Lung (tissue), 12 donors: ENCODE measurements around the gene MYOM1. TPM values are rescaled to one million over a fixed set of nuclear protein-coding genes. Genes with fewer than 3 reads are reported as not detected.
"Not testable (repeated sequence)": the region's sequence is repeated elsewhere in the genome, so short reads cannot be mapped to it uniquely, and the experiment has no call there.

Experiments
- ATAC-seq: fragments of 200-7000 bp; cut with Tn5 transposase; one replicate; pipeline ENCODE4 v1.9.1; 2020; ENCODE audit warnings: moderate number of reproducible peaks; ENCODE audit not compliant: insufficient read depth, low FRiP score
- DNase-seq, 3 donors: peaks; one replicate each; pipeline ENCODE4 v3.0.0-alpha.2; 2013 to 2017
- H3K27ac ChIP-seq, 2 donors: one replicate each; pipeline ENCODE4 v1.5.1; 2013; ENCODE audit warnings: mild to moderate bottlenecking in 2 of 2, moderate library complexity in 2 of 2, control low read depth in 1 of 2, inconsistent platforms in 1 of 2, low read depth in 1 of 2, low read length in 1 of 2
- H3K27me3 ChIP-seq, 3 donors: one replicate each; pipeline ENCODE4 v1.5.1; 2013; ENCODE audit warnings: low read length in 2 of 3; ENCODE audit not compliant: control insufficient read depth in 3 of 3, insufficient read depth in 3 of 3
- H3K36me3 ChIP-seq, 4 donors: one replicate each; pipeline ENCODE4 v1.5.1; 2013; ENCODE audit warnings: low read length in 4 of 4, mild to moderate bottlenecking in 1 of 4, moderate library complexity in 1 of 4; ENCODE audit not compliant: control insufficient read depth in 4 of 4, insufficient read depth in 4 of 4
- H3K4me1 ChIP-seq, 5 donors: one replicate each; pipeline ENCODE4 v1.5.1; 2013; ENCODE audit warnings: low read length in 5 of 5, mild to moderate bottlenecking in 2 of 5, moderate library complexity in 1 of 5; ENCODE audit not compliant: control insufficient read depth in 5 of 5, insufficient read depth in 5 of 5
- H3K4me3 ChIP-seq: one replicate; pipeline ENCODE4 v1.5.1; 2013; ENCODE audit warnings: mild to moderate bottlenecking, control low read depth, moderate library complexity
- H3K9ac ChIP-seq, 2 donors: one replicate each; pipeline ENCODE4 v1.5.1; 2013; ENCODE audit warnings: low read length in 2 of 2, control low read depth in 1 of 2; ENCODE audit not compliant: insufficient read depth in 1 of 2
- H3K9me3 ChIP-seq, 4 donors: one replicate each; pipeline ENCODE4 v1.5.1; 2013; ENCODE audit warnings: low read length in 3 of 4, mild to moderate bottlenecking in 1 of 4, moderate library complexity in 1 of 4; ENCODE audit not compliant: control insufficient read depth in 4 of 4, insufficient read depth in 3 of 4
- WGBS, 2 donors: extraction: QIAGEN DNeasy Blood & Tissue Kit; methylation state at CpG; one replicate each; pipeline ENCODE4 v1.1.7; 2013; 5-methylcytosine and 5-hydroxymethylcytosine counted together
- polyA plus RNA-seq, 2 donors: library from polyadenylated mRNA; stranded (reverse); fragments of 200-250 nt; gene quantifications; one replicate each; pipeline ENCODE4 v1.2.1, GENCODE V29; 2013
- total RNA-seq, 2 donors: library from RNA; depleted of rRNA in 1 of 2; stranded (reverse); fragments of >200 nt in 1 of 2; gene quantifications; one replicate each; pipeline ENCODE4 v1.2.1, GENCODE V29; 2014 to 2021
- TF ChIP-seq, protein P1 (sequence below): IDR thresholded peaks from 2 replicates; pipeline ENCODE4 v1.5.1; 2012; ENCODE audit warnings: mild to moderate bottlenecking; ENCODE audit errors: control extremely low read depth, extremely low read depth
- donor health status: control.
- donor health status: control.
- donor health status: Bipolar disorder and iron deficiency.
- donor health status: healthy.
- donor health status: DM: yes; HTN: yes; CAD: no.

Gene MYOM1
- total and polyA plus RNA-seq, 4 donors, result 0.61 to 4.6 (median 1.3) TPM

DNA sequence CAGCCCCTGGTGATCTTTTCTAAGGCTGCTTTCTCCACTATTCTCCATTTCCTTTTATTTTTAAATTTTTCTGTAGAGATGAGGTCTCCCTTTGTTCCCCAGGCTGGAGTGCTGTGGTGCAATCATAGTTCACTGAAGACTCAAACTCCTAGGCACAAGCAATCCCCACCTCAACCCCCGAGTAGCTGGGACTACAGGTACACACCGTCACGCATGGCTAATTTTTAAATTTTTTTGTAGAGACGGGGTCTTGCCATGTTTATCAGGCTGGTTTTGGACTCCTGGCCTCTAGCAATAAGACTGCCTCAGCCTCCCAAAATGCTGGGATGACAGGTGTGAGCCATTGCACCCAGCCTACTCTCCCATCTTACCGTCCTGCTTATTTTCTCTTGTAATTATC lies 184.1 kb downstream of the MYOM1 start:
- TF ChIP-seq, protein P1, sequence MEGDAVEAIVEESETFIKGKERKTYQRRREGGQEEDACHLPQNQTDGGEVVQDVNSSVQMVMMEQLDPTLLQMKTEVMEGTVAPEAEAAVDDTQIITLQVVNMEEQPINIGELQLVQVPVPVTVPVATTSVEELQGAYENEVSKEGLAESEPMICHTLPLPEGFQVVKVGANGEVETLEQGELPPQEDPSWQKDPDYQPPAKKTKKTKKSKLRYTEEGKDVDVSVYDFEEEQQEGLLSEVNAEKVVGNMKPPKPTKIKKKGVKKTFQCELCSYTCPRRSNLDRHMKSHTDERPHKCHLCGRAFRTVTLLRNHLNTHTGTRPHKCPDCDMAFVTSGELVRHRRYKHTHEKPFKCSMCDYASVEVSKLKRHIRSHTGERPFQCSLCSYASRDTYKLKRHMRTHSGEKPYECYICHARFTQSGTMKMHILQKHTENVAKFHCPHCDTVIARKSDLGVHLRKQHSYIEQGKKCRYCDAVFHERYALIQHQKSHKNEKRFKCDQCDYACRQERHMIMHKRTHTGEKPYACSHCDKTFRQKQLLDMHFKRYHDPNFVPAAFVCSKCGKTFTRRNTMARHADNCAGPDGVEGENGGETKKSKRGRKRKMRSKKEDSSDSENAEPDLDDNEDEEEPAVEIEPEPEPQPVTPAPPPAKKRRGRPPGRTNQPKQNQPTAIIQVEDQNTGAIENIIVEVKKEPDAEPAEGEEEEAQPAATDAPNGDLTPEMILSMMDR, result no peak
- Histone ChIP-seq H3K4me1 (no peaks in the 10 kb centered on the region), H3K27me3 (no peaks in the 10 kb centered on the region), H3K27ac (no peak overlapping the region), H3K36me3 (no peaks in the 10 kb centered on the region), H3K4me3 (no peak overlapping the region), H3K9me3 (no peaks in the 10 kb centered on the region), H3K9ac (no peak overlapping the region)
- DNase-seq (no peak), ATAC-seq (no peak)
- WGBS, 2 donors, result 95 to 99% methylated on average over 5 of the region's 5 CpGs

DNA sequence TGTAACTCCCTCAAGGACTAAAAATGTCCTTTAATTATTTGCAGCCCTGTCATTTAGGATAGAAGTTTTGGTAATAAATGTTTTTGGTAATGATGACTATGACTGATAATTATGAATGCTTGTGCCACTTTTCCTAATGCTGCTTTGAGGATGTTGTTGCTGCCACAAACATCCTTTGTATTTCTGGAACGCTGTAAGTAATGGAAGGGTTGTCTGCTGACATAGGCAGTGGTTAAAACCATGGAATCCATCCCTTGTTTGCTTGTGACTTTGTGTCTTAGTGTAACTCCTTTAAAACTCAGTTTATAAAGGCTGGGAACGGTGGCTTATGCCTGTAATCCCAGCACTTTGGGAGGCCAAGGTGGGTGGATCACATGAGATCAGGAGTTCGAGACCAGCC lies 187.0 kb downstream of the MYOM1 start:
- Histone ChIP-seq H3K27me3 (no peaks in the 10 kb centered on the region), H3K36me3 (no peaks in the 10 kb centered on the region), H3K4me1 (peaks cover 0 to 10% (median 1%) of the 10 kb centered on the region in 5 donors), H3K4me3 (no peak overlapping the region), H3K9ac (no peak overlapping the region), H3K27ac (no peak overlapping the region), H3K9me3 (no peaks in the 10 kb centered on the region)
- 91 to 93% methylated on average over 3 of the region's 3 CpGs for WGBS, 2 donors
- no peak for ATAC-seq
- TF ChIP-seq, protein P1, result no peak
- DNase-seq, result no peak

DNA sequence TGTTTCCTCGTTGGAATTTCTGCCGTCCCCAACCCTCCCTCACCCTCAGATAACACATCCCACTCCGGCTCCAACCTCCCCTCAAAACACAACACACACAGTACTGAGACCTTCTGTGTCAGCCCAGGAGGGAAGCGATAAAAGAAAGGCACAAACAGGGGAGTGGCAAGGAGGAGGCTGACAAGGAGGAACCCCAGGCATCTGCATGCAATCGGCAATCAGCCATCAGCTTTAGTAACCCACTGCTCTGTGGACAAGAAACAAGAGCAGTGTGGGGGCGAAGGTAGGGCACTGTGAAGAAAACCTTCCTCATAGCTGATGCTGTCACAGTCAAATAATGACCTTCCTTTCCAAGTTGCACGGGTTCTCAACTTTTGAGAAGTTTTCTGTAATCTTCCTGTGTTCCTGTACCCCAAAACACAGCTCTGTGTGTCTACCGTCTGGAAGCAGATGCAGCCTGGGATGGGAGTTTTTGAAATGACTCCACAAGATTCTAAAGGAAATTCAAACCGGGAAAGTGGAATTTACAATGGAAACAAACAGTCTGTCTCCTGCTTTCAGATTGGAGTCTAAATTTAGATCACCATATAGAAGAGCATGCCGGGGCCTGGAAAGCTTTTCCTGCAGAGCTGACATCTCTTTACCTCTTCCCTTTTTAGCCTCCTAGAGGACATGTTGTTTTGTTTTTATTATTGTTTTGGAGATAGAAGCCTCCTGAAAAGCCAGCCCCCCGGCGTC lies 190.4 kb downstream of the MYOM1 start:
- peak overlapping the region in 1 of 2 donors; percentile 43 for H3K9ac ChIP-seq
- DNase-seq, result peak in 2 of 3 donors; percentile 59 to 76
- ATAC-seq, result no peak

DNA sequence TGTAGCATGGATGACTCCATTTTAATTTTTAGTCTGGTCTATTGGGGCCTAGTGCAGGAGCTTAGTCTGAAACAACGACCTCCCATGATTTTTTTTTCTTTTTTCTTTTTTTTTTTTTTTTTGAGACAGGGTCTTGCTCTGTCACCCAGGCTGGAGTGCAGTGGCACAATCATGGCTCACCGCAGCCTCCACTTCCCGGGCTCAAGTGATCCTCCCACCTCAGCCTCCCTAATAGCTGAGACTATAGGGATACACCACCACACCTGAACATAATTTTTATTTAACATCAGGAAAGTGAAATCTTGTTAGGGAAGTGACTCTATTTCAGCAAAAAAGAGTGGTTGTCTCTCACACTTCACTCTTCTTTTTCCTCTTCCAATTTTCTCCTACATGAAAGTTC lies 191.7 kb downstream of the MYOM1 start:
- ATAC-seq, H3K9me3 ChIP-seq, H3K27ac ChIP-seq, H3K27me3 ChIP-seq, DNase-seq, H3K9ac ChIP-seq, H3K4me3 ChIP-seq, H3K36me3 ChIP-seq: not testable (repeated sequence)
- 77 to 82% methylated on average over 3 of the region's 3 CpGs for WGBS, 2 donors
- peaks cover 0 to 14% (median 5%) of the 10 kb centered on the region in 5 donors for H3K4me1 ChIP-seq

More for the DNA sequence above, 190.4 kb downstream of the MYOM1 start:
- H3K27ac ChIP-seq, result peak overlapping the region in 1 of 2 donors; percentile 43
- no peak overlapping the region for H3K4me3 ChIP-seq
- H3K27me3 ChIP-seq, result no peaks in the 10 kb centered on the region
- WGBS, 2 donors, result 38 to 44% methylated on average over 12 of the region's 12 CpGs
- H3K36me3 ChIP-seq, result no peaks in the 10 kb centered on the region
- H3K4me1 ChIP-seq, result peaks cover 0 to 14% (median 5%) of the 10 kb centered on the region in 5 donors
- TF ChIP-seq, protein P1, result no peak
- H3K9me3 ChIP-seq, result no peaks in the 10 kb centered on the region
